Liver (tissue), 9 donors: ENCODE results near the gene CMBL. TPM values are rescaled to one million over a fixed set of nuclear protein-coding genes. Genes with fewer than 3 reads are reported as not detected.

Experiments
- DNase-seq: peaks from one replicate; pipeline ENCODE4 v3.0.0-alpha.2; 2017; ENCODE audit warnings: low spot score
- H3K27ac ChIP-seq, 2 donors: one replicate each; pipeline ENCODE4 v1.7.0; 2013; ENCODE audit warnings: inconsistent platforms in 2 of 2, low read length in 2 of 2, control low read depth in 1 of 2, low read depth in 1 of 2, mild to moderate bottlenecking in 1 of 2
- H3K27me3 ChIP-seq, 4 donors: one replicate each; pipeline versions ENCODE4 v1.6.1 to v1.7.0; 2013; ENCODE audit warnings: low read length in 3 of 4, inconsistent platforms in 1 of 4, mild to moderate bottlenecking in 1 of 4, moderate library complexity in 1 of 4; ENCODE audit not compliant: control insufficient read depth in 4 of 4, insufficient read depth in 4 of 4
- H3K36me3 ChIP-seq, 4 donors: one replicate each; pipeline versions ENCODE4 v1.6.1 to v1.7.0; 2013; ENCODE audit warnings: low read length in 3 of 4, mild to moderate bottlenecking in 3 of 4, low read depth in 1 of 4, moderate library complexity in 1 of 4; ENCODE audit not compliant: control insufficient read depth in 4 of 4, insufficient read depth in 3 of 4
- H3K4me1 ChIP-seq, 4 donors: one replicate each; pipeline versions ENCODE4 v1.6.1 to v1.7.0; 2013; ENCODE audit warnings: low read length in 3 of 4, mild to moderate bottlenecking in 3 of 4, moderate library complexity in 1 of 4; ENCODE audit not compliant: control insufficient read depth in 4 of 4, insufficient read depth in 4 of 4
- H3K4me3 ChIP-seq, 3 donors: one replicate each; pipeline versions ENCODE4 v1.6.1 to v1.7.0; 2013; ENCODE audit warnings: low read length in 3 of 3, control low read depth in 1 of 3, low read depth in 1 of 3, mild to moderate bottlenecking in 1 of 3
- H3K9ac ChIP-seq, 2 donors: one replicate each; pipeline ENCODE4 v1.7.0; 2013; ENCODE audit warnings: low read length in 2 of 2, mild to moderate bottlenecking in 2 of 2, moderate library complexity in 2 of 2, control low read depth in 1 of 2, low read depth in 1 of 2
- H3K9me3 ChIP-seq, 4 donors: one replicate each; pipeline versions ENCODE4 v1.6.1 to v1.7.0; 2013; ENCODE audit warnings: low read length in 3 of 4; ENCODE audit not compliant: control insufficient read depth in 4 of 4
- ATF3 ChIP-seq: IDR thresholded peaks from 2 replicates; pipeline ENCODE4 v1.6.1; 2016; ENCODE audit warnings: antibody characterized with exemption
- EGR1 ChIP-seq, 2 donors: IDR thresholded peaks; 2 replicates each; pipeline ENCODE4 v1.6.1; 2016 to 2018; ENCODE audit warnings: antibody characterized with exemption in 2 of 2, low read depth in 2 of 2
- FOXA1 ChIP-seq: IDR thresholded peaks from 2 replicates; pipeline ENCODE4 v1.6.1; 2016; ENCODE audit warnings: antibody characterized with exemption
- FOXA2 ChIP-seq: IDR thresholded peaks from 2 replicates; pipeline ENCODE4 v1.6.1; 2016; ENCODE audit warnings: antibody characterized with exemption
- GABPA ChIP-seq, 2 donors: IDR thresholded peaks in 1 of 2; conservative IDR thresholded peaks in 1 of 2; 2 replicates each; pipeline ENCODE4 v1.6.1; 2016; ENCODE audit warnings: antibody characterized with exemption in 2 of 2, mild to moderate bottlenecking in 1 of 2, moderate library complexity in 1 of 2
- HNF4A ChIP-seq, 2 donors: conservative IDR thresholded peaks; 2 replicates each; pipeline ENCODE4 v1.6.1; 2016; ENCODE audit warnings: antibody characterized with exemption in 2 of 2, mild to moderate bottlenecking in 2 of 2
- HNF4G ChIP-seq: IDR thresholded peaks from 2 replicates; pipeline ENCODE4 v1.6.1; 2016; ENCODE audit warnings: antibody characterized with exemption
- JUND ChIP-seq, 2 donors: IDR thresholded peaks; 2 replicates each; pipeline ENCODE4 v1.6.1; 2016; ENCODE audit warnings: antibody characterized with exemption in 2 of 2
- NR2F2 ChIP-seq: IDR thresholded peaks from 2 replicates; pipeline ENCODE4 v1.6.1; 2016; ENCODE audit warnings: antibody characterized with exemption
- RAD21 ChIP-seq, 2 donors: IDR thresholded peaks; 2 replicates each; pipeline ENCODE4 v1.6.1; 2016; ENCODE audit warnings: antibody characterized with exemption in 2 of 2, mild to moderate bottlenecking in 2 of 2
- RXRA ChIP-seq, 2 donors: IDR thresholded peaks; 2 replicates each; pipeline ENCODE4 v1.6.1; 2017 to 2018; ENCODE audit warnings: antibody characterized with exemption in 2 of 2, mild to moderate bottlenecking in 1 of 2
- SP1 ChIP-seq: IDR thresholded peaks from 2 replicates; pipeline ENCODE4 v1.6.1; 2018; ENCODE audit warnings: antibody characterized with exemption, mild to moderate bottlenecking
- TAF1 ChIP-seq: conservative IDR thresholded peaks from 2 replicates; pipeline ENCODE4 v1.6.1; 2016; ENCODE audit warnings: antibody characterized with exemption, mild to moderate bottlenecking
- YY1 ChIP-seq: IDR thresholded peaks from 2 replicates; pipeline ENCODE4 v1.6.1; 2016; ENCODE audit warnings: antibody characterized with exemption, mild to moderate bottlenecking
- WGBS: extraction: QIAGEN DNeasy Blood & Tissue Kit; methylation state at CpG from one replicate; pipeline ENCODE4 v1.1.7; 2013; 5-methylcytosine and 5-hydroxymethylcytosine counted together
- polyA plus RNA-seq, 2 donors: library from polyadenylated mRNA; stranded (reverse) in 1 of 2; unstranded in 1 of 2; fragments of 200-250 nt in 1 of 2; fragments of >200 nt in 1 of 2; fragmentation: Nextera tagmentation in 1 of 2; extraction: Ambion mirVana in 1 of 2; gene quantifications; one replicate each; pipeline versions ENCODE4 v1.2.1 to v1.2.3, GENCODE V29; 2013 to 2015
- total RNA-seq, 2 donors: library from RNA; depleted of rRNA; stranded (reverse); fragments of >200 nt; gene quantifications; one replicate each; pipeline ENCODE4 v1.2.3, GENCODE V29; 2014
- TF ChIP-seq, protein P1 (sequence below): IDR thresholded peaks from 2 replicates; pipeline ENCODE4 v1.6.1; 2016; ENCODE audit warnings: antibody characterized with exemption
- TF ChIP-seq, protein P2 (sequence below): IDR thresholded peaks from 2 replicates; pipeline ENCODE4 v1.6.1; 2016; ENCODE audit warnings: antibody characterized with exemption, mild to moderate bottlenecking
- TF ChIP-seq, protein P3 (sequence below): IDR thresholded peaks from 2 replicates; pipeline ENCODE4 v1.6.1; 2016; ENCODE audit warnings: antibody characterized with exemption
- donor health status: healthy.
- donor health status: healthy.
- donor health status: healthy.
- donor health status: healthy.
- donor health status: healthy.

CMBL gene
- total and polyA plus RNA-seq, 4 donors, result 6.8 to 56.1 (median 41.7) TPM

GRCh38 chr5:10323588-10324488 lies 16.1 kb upstream of the CMBL start:
- Histone ChIP-seq H3K9ac (no peak overlapping the region), H3K4me1 (peaks cover 0 to 6% (median 3%) of the 10 kb centered on the region in 4 donors), H3K27ac (no peak overlapping the region), H3K27me3 (no peaks in the 10 kb centered on the region), H3K36me3 (no peaks in the 10 kb centered on the region), H3K9me3 (no peaks in the 10 kb centered on the region), H3K4me3 (no peak overlapping the region)
- no peak for TF ChIP-seq FOXA2
- TF ChIP-seq FOXA1, result no peak
- TF ChIP-seq, protein P1, sequence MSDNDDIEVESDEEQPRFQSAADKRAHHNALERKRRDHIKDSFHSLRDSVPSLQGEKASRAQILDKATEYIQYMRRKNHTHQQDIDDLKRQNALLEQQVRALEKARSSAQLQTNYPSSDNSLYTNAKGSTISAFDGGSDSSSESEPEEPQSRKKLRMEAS, result no peak
- TF ChIP-seq, protein P2, sequence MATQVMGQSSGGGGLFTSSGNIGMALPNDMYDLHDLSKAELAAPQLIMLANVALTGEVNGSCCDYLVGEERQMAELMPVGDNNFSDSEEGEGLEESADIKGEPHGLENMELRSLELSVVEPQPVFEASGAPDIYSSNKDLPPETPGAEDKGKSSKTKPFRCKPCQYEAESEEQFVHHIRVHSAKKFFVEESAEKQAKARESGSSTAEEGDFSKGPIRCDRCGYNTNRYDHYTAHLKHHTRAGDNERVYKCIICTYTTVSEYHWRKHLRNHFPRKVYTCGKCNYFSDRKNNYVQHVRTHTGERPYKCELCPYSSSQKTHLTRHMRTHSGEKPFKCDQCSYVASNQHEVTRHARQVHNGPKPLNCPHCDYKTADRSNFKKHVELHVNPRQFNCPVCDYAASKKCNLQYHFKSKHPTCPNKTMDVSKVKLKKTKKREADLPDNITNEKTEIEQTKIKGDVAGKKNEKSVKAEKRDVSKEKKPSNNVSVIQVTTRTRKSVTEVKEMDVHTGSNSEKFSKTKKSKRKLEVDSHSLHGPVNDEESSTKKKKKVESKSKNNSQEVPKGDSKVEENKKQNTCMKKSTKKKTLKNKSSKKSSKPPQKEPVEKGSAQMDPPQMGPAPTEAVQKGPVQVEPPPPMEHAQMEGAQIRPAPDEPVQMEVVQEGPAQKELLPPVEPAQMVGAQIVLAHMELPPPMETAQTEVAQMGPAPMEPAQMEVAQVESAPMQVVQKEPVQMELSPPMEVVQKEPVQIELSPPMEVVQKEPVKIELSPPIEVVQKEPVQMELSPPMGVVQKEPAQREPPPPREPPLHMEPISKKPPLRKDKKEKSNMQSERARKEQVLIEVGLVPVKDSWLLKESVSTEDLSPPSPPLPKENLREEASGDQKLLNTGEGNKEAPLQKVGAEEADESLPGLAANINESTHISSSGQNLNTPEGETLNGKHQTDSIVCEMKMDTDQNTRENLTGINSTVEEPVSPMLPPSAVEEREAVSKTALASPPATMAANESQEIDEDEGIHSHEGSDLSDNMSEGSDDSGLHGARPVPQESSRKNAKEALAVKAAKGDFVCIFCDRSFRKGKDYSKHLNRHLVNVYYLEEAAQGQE, result no peak
- no peak for TF ChIP-seq SP1
- TF ChIP-seq, protein P3, sequence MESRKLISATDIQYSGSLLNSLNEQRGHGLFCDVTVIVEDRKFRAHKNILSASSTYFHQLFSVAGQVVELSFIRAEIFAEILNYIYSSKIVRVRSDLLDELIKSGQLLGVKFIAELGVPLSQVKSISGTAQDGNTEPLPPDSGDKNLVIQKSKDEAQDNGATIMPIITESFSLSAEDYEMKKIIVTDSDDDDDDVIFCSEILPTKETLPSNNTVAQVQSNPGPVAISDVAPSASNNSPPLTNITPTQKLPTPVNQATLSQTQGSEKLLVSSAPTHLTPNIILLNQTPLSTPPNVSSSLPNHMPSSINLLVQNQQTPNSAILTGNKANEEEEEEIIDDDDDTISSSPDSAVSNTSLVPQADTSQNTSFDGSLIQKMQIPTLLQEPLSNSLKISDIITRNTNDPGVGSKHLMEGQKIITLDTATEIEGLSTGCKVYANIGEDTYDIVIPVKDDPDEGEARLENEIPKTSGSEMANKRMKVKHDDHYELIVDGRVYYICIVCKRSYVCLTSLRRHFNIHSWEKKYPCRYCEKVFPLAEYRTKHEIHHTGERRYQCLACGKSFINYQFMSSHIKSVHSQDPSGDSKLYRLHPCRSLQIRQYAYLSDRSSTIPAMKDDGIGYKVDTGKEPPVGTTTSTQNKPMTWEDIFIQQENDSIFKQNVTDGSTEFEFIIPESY, result no peak
- peak in 1 of 2 donors; percentile 17 for TF ChIP-seq RXRA (IDR thresholded peaks at IDR 0.05)
- DNase-seq, result no peak
- WGBS, result 72% methylated on average over 6 of the region's 6 CpGs

DNA sequence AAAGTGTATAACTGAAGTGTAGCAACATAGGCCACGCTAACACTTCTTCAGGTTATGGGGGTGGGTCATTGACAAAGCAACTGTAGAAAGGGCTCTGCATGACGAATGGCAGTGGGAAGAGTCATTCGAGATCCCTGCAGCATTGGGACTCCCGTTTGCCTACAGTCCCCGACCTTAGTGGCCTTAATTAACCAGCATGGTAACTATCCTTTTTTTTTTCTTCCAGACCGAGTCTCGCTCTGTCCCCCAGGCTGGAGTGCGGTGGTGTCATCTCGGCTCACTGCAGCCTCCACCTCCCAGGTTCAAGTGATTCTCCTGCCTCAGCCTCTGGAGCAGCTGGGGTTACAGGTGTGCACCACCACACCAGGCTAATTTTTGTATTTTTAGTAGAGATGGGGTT lies 14.2 kb upstream of the CMBL start:
- peaks cover 0 to 6% (median 3%) of the 10 kb centered on the region in 4 donors for H3K4me1 ChIP-seq
- H3K27me3 ChIP-seq, result no peaks in the 10 kb centered on the region
- no peaks in the 10 kb centered on the region for H3K36me3 ChIP-seq
- H3K9me3 ChIP-seq, result no peaks in the 10 kb centered on the region
- no peak for DNase-seq
- H3K9ac ChIP-seq, result no peak overlapping the region
- no peak overlapping the region for H3K4me3 ChIP-seq
- H3K27ac ChIP-seq, result no peak overlapping the region
- no peak for TF ChIP-seq JUND (IDR thresholded peaks at IDR 0.05)
- no peak for TF ChIP-seq HNF4A (conservative IDR thresholded peaks at IDR 0.05)
- no peak for TF ChIP-seq FOXA1
- no peak for TF ChIP-seq YY1
- 84% methylated on average over 9 of the region's 9 CpGs for WGBS

- 65% methylated on average over 3 of the region's 3 CpGs for WGBS
- Histone ChIP-seq H3K9me3 (no peaks in the 10 kb centered on the region), H3K4me3 (no peak overlapping the region), H3K27me3 (no peaks in the 10 kb centered on the region), H3K9ac (no peak overlapping the region), H3K4me1 (peaks cover 0 to 6% (median 3%) of the 10 kb centered on the region in 4 donors), H3K27ac (no peak overlapping the region), H3K36me3 (no peaks in the 10 kb centered on the region)
- DNase-seq, result no peak
- TF ChIP-seq FOXA1 (no peak), TAF1 (no peak), YY1 (no peak), EGR1 (IDR thresholded peaks at IDR 0.05; ENCODE audit: low read depth in 2 of 2) (no peak), SP1 (no peak), HNF4A (conservative IDR thresholded peaks at IDR 0.05) (no peak), GABPA (IDR thresholded peaks at IDR 0.05 in 1 of 2, conservative IDR thresholded peaks at IDR 0.05 in 1 of 2) (no peak), JUND (IDR thresholded peaks at IDR 0.05) (no peak), HNF4G (no peak), NR2F2 (no peak), ATF3 (no peak), FOXA2 (no peak), RAD21 (IDR thresholded peaks at IDR 0.05) (no peak)
- TF ChIP-seq, protein P1, result no peak
- TF ChIP-seq, protein P3, result no peak
Measured at GRCh38 chr5:10320793-10321192, 13.1 kb upstream of the CMBL start.
